ENCODE results near the gene MAPK14. TPM values are rescaled to one million over a fixed set of nuclear protein-coding genes. Genes with fewer than 3 reads are reported as not detected.

MAPK14 gene
- total RNA-seq, 1 donor from 2014 or later, result 38.4 TPM

DNA sequence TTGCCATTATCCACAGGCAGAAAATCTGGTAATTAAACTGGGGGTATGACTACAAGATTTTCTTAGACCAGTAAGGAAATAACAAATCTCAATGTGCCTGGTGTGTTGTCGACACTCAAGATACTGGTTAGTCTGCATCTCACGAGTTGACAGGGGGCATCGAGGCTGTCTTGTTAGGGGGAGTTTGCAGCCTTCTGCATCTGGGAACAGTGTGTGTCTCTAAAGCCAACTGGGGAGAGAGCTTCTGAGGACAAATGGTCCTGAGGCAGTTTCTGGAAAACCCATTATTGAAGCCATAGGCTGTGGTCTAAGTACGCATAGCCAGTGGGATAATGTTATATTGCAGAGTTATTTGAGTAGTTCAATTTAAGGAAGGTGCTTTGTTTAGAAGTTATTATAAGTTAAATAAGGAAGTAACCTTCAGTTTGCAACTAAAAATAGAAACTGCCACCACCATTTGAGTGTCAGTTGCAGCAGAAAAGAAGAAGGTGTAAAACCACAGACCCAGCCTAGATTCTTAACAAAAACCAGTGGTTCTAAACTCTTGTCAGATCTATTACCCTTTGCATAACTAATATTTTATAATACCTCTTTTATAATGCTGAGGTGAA, 87.3 kb downstream of the MAPK14 start:
- Histone ChIP-seq H3K4me3 (ENCODE audit: low read depth, low read length) (no peak overlapping the region), H3K27me3 (ENCODE audit: control insufficient read depth, insufficient read depth, low read length) (no peaks in the 10 kb centered on the region), H3K36me3 (ENCODE audit: control insufficient read depth, insufficient read depth, low read length) (no peaks in the 10 kb centered on the region)
- TF ChIP-seq, protein P1, sequence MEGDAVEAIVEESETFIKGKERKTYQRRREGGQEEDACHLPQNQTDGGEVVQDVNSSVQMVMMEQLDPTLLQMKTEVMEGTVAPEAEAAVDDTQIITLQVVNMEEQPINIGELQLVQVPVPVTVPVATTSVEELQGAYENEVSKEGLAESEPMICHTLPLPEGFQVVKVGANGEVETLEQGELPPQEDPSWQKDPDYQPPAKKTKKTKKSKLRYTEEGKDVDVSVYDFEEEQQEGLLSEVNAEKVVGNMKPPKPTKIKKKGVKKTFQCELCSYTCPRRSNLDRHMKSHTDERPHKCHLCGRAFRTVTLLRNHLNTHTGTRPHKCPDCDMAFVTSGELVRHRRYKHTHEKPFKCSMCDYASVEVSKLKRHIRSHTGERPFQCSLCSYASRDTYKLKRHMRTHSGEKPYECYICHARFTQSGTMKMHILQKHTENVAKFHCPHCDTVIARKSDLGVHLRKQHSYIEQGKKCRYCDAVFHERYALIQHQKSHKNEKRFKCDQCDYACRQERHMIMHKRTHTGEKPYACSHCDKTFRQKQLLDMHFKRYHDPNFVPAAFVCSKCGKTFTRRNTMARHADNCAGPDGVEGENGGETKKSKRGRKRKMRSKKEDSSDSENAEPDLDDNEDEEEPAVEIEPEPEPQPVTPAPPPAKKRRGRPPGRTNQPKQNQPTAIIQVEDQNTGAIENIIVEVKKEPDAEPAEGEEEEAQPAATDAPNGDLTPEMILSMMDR (IDR thresholded peaks at IDR 0.05; ENCODE audit: insufficient read depth, low read length, severe bottlenecking), result no peak
- DNase-seq (ENCODE audit: low read depth), result no peak
- no peak for FAIRE-seq

DNA sequence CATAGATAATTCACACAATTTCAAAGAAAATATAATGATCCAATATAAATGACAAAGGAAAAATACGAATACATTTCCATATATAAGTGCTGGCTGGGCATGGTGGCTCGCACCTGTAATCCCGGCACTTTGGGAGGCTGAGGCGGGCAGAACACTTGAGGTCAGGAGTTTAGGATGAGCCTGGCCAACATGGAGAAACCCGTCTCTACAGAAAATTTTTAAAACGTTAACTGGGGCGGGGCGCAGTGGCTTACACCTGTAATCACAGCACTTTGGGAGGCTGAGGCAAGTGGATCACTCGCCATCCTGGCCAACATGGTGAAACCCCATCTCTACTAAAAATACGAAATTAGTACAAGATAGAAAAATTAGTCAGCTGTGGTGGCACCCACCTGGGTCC, 87.8 kb downstream of the MAPK14 start:
- FAIRE-seq, result no peak
- TF ChIP-seq, protein P1 (IDR thresholded peaks at IDR 0.05; ENCODE audit: insufficient read depth, low read length, severe bottlenecking), result no peak
- no peak for DNase-seq (ENCODE audit: low read depth)
- H3K27me3 ChIP-seq (ENCODE audit: control insufficient read depth, insufficient read depth, low read length), result no peaks in the 10 kb centered on the region
- H3K4me3 ChIP-seq (ENCODE audit: low read depth, low read length), result no peak overlapping the region
- H3K36me3 ChIP-seq (ENCODE audit: control insufficient read depth, insufficient read depth, low read length), result no peaks in the 10 kb centered on the region

DNA sequence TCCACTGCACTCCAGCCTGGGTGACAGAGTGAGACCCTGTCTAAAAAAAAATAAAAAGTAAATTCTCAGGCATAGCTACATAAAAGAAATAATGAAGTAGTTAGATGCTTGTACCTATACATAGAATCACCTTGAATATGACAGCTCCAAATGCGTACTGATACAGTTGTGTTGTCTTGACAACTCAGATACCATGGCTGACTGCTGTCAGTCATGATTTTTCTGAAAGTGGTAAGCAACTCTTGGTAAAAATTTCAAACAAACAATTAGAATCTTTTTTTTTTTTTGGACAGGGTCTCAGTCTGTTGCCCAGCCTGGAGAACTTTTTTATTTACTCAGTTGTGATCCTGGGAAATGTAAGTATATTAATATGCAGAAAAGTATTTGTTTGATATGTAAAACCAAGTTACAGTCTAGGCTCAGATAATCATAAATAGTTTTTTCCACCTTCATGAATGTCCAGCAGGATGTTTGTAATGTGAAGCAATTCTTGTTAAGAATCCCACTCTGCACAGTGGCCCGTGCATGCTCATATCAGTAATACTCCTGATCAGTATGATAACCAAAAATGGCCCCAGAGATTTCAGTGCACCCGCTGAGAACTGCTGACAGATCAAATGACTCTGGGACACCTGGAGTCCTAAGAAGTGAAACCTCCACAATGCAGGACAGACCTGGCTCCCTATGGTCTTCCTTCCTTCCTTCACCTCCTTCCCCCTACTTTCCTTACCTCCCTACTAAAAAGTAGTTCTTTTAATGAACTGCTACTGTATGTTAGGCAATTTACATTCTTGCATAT, 88.7 kb downstream of the MAPK14 start:
- no peak for FAIRE-seq

GRCh38 chr6:36116943-36117342, 89.3 kb downstream of the MAPK14 start:
- TF ChIP-seq, protein P1 (IDR thresholded peaks at IDR 0.05; ENCODE audit: insufficient read depth, low read length, severe bottlenecking), result no peak
- FAIRE-seq, result no peak
- no peaks in the 10 kb centered on the region for H3K36me3 ChIP-seq (ENCODE audit: control insufficient read depth, insufficient read depth, low read length)

More for the DNA sequence above, 88.7 kb downstream of the MAPK14 start:
- Histone ChIP-seq H3K4me3 (ENCODE audit: low read depth, low read length) (no peak overlapping the region), H3K36me3 (ENCODE audit: control insufficient read depth, insufficient read depth, low read length) (no peaks in the 10 kb centered on the region), H3K27me3 (ENCODE audit: control insufficient read depth, insufficient read depth, low read length) (no peaks in the 10 kb centered on the region)
- DNase-seq (ENCODE audit: low read depth), result no peak
- TF ChIP-seq, protein P1 (IDR thresholded peaks at IDR 0.05; ENCODE audit: insufficient read depth, low read length, severe bottlenecking), result no peak

GRCh38 chr6:36117658-36118549, 90.3 kb downstream of the MAPK14 start:
- Histone ChIP-seq H3K4me3 (ENCODE audit: low read depth, low read length) (no peak overlapping the region), H3K36me3 (ENCODE audit: control insufficient read depth, insufficient read depth, low read length) (no peaks in the 10 kb centered on the region), H3K27me3 (ENCODE audit: control insufficient read depth, insufficient read depth, low read length) (no peaks in the 10 kb centered on the region)
- TF ChIP-seq, protein P1 (IDR thresholded peaks at IDR 0.05; ENCODE audit: insufficient read depth, low read length, severe bottlenecking), result no peak
- FAIRE-seq (no peak), DNase-seq (ENCODE audit: low read depth) (no peak)

More at GRCh38 chr6:36116943-36117342, 89.3 kb downstream of the MAPK14 start:
- Histone ChIP-seq H3K27me3 (ENCODE audit: control insufficient read depth, insufficient read depth, low read length) (no peaks in the 10 kb centered on the region), H3K4me3 (ENCODE audit: low read depth, low read length) (no peak overlapping the region)
- no peak for DNase-seq (ENCODE audit: low read depth)
